H1 (cell line): ENCODE data around the gene SLC13A3.

Source experiments
- CHD1 ChIP-seq: IDR thresholded peaks from 2 replicates; pipeline ENCODE4 v1.6.1; 2012; ENCODE audit warnings: low read depth, low read length, improper control_type of control experiment
- E2F6 ChIP-seq: IDR thresholded peaks from 2 replicates; pipeline ENCODE4 v1.6.1; 2012; ENCODE audit warnings: inconsistent platforms
- EZH2 ChIP-seq: fragments of 200-600 bp; sonication (generic); IDR thresholded peaks from 2 replicates; pipeline ENCODE4 v1.7.1; 2012; ENCODE audit warnings: low read depth, mild to moderate bottlenecking, moderate library complexity, low read length, inconsistent platforms; ENCODE audit not compliant: severe bottlenecking
- HDAC6 ChIP-seq: IDR thresholded peaks from one replicate; pipeline ENCODE4 v1.7.1; 2012; ENCODE audit warnings: low read depth, mild to moderate bottlenecking, inconsistent platforms, low read length, moderate library complexity
- JUN ChIP-seq: IDR thresholded peaks from 2 replicates; pipeline ENCODE4 v1.6.1; 2011; ENCODE audit warnings: low read depth, mild to moderate bottlenecking, improper control_type of control experiment, low read length
- MAX ChIP-seq: IDR thresholded peaks from 2 replicates; pipeline ENCODE4 v1.6.1; 2012; ENCODE audit warnings: inconsistent platforms
- POLR2A ChIP-seq, 2 experiments: IDR thresholded peaks; 1 replicate in 1 of 2; 2 replicates in 1 of 2; pipeline ENCODE4 v1.6.1; 2011; ENCODE audit warnings: low read depth in 2 of 2, low read length in 2 of 2, mild to moderate bottlenecking in 2 of 2; ENCODE audit errors: control extremely low read depth in 1 of 2
- POLR2AphosphoS5 ChIP-seq: IDR thresholded peaks from 2 replicates; pipeline ENCODE4 v1.6.1; 2011; ENCODE audit warnings: low read depth, low read length
- POU5F1 ChIP-seq: IDR thresholded peaks from 2 replicates; pipeline ENCODE4 v1.6.1; 2011; ENCODE audit warnings: low read depth, mild to moderate bottlenecking, low read length, moderate library complexity
- SIRT6 ChIP-seq: IDR thresholded peaks from one replicate; pipeline ENCODE4 v1.7.1; 2012; ENCODE audit warnings: low read length, inconsistent platforms
- SP2 ChIP-seq: IDR thresholded peaks from 2 replicates; pipeline ENCODE4 v1.6.1; 2012; ENCODE audit warnings: mild to moderate bottlenecking, low read length, inconsistent platforms
- TAF1 ChIP-seq: IDR thresholded peaks from 2 replicates; pipeline ENCODE4 v1.6.1; 2011; ENCODE audit warnings: mild to moderate bottlenecking, low read depth, low read length
- TF ChIP-seq, protein P1 (sequence below), 3 experiments: IDR thresholded peaks; 1 replicate in 2 of 3; 2 replicates in 1 of 3; pipeline versions ENCODE4 v1.5.1 to v1.6.1; 2011; ENCODE audit warnings: low read length in 3 of 3, mild to moderate bottlenecking in 3 of 3, inconsistent platforms in 2 of 3, low read depth in 1 of 3, moderate library complexity in 1 of 3; ENCODE audit not compliant: insufficient read depth in 1 of 3; ENCODE audit errors: control extremely low read depth in 1 of 3
- TF ChIP-seq, protein P2 (sequence below): IDR thresholded peaks from 2 replicates; pipeline ENCODE4 v1.6.1; 2011; ENCODE audit warnings: low read depth, mild to moderate bottlenecking, low read length; ENCODE audit not compliant: insufficient read depth

DNA sequence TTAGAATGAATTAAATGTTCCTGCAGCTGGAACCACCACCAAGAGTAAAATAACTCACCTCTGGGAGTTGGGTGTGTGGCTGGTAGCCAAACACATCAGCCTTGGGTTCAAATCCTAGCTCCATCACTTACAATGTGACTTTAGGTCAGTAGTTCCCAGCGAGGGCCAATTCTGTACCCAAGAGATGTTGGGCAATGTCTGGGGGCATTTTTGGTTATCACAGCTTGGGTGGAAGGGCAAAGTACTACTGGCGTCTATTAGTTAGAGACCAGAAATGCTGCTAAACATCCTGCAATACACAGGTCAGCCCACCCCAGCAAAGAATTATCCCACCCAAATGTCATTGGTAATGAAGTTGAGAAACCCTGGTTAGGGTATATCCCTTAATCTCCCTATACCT is 48.8 kb downstream of the SLC13A3 start:
- TF ChIP-seq, protein P1, sequence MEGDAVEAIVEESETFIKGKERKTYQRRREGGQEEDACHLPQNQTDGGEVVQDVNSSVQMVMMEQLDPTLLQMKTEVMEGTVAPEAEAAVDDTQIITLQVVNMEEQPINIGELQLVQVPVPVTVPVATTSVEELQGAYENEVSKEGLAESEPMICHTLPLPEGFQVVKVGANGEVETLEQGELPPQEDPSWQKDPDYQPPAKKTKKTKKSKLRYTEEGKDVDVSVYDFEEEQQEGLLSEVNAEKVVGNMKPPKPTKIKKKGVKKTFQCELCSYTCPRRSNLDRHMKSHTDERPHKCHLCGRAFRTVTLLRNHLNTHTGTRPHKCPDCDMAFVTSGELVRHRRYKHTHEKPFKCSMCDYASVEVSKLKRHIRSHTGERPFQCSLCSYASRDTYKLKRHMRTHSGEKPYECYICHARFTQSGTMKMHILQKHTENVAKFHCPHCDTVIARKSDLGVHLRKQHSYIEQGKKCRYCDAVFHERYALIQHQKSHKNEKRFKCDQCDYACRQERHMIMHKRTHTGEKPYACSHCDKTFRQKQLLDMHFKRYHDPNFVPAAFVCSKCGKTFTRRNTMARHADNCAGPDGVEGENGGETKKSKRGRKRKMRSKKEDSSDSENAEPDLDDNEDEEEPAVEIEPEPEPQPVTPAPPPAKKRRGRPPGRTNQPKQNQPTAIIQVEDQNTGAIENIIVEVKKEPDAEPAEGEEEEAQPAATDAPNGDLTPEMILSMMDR (IDR thresholded peaks at IDR 0.05; ENCODE audit: control extremely low read depth in 1 of 3, insufficient read depth in 1 of 3, low read depth in 1 of 3, low read length in 3 of 3), result no peak
- no peak for TF ChIP-seq POLR2A (IDR thresholded peaks at IDR 0.05; ENCODE audit: control extremely low read depth in 1 of 2, low read depth in 2 of 2, low read length in 2 of 2)
- TF ChIP-seq POLR2AphosphoS5, result no peak
- TF ChIP-seq, protein P2, sequence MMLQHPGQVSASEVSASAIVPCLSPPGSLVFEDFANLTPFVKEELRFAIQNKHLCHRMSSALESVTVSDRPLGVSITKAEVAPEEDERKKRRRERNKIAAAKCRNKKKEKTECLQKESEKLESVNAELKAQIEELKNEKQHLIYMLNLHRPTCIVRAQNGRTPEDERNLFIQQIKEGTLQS, result no peak
- TF ChIP-seq TAF1, result no peak
- TF ChIP-seq EZH2, result no peak
- no peak for TF ChIP-seq SP2
- TF ChIP-seq POU5F1, result no peak
- no peak for TF ChIP-seq E2F6
- TF ChIP-seq HDAC6, result no peak
- no peak for TF ChIP-seq MAX
- no peak for TF ChIP-seq CHD1
- TF ChIP-seq SIRT6, result no peak
- TF ChIP-seq JUN, result no peak
